HepG2 (cell line): Measurements from ENCODE around the gene RAB15. TPM values are rescaled to one million over a fixed set of nuclear protein-coding genes. Genes with fewer than 3 reads are reported as not detected.
A peak's percentile ranks its signal among the peaks of the same experiment; 100 is the strongest.

ENCODE experiments used
- ARNT2 ChIP-seq: sonication (generic); formaldehyde crosslinking; IDR thresholded peaks from 2 replicates; pipeline ENCODE4 v1.8.0; 2022; ENCODE audit warnings: mild to moderate bottlenecking, low read depth, missing genetic modification reagents, moderate library complexity
- NRL ChIP-seq: sonication (generic); formaldehyde crosslinking; IDR thresholded peaks from 2 replicates; pipeline ENCODE4 v1.5.0; 2020; ENCODE audit warnings: missing genetic modification reagents, mild to moderate bottlenecking, moderate library complexity, borderline replicate concordance
- PAX8 ChIP-seq: sonication (generic); formaldehyde crosslinking; IDR thresholded peaks from 2 replicates; pipeline ENCODE4 v1.8.0; 2022; ENCODE audit warnings: mild to moderate bottlenecking, missing genetic modification reagents, borderline replicate concordance
- PHF20 ChIP-seq: sonication (generic); formaldehyde crosslinking; IDR thresholded peaks from 2 replicates; pipeline ENCODE4 v1.5.0; 2020; ENCODE audit warnings: mild to moderate bottlenecking, missing genetic modification reagents
- SALL2 ChIP-seq: sonication (generic); formaldehyde crosslinking; IDR thresholded peaks from 2 replicates; pipeline ENCODE4 v1.8.1; 2023; ENCODE audit warnings: mild to moderate bottlenecking, missing genetic modification reagents, inconsistent platforms
- SMARCE1 ChIP-seq: fragments of 450-650 bp; IDR thresholded peaks from 2 replicates; pipeline ENCODE4 v1.6.1; 2017; ENCODE audit warnings: borderline replicate concordance
- ZNF331 ChIP-seq: sonication (generic); formaldehyde crosslinking; IDR thresholded peaks from 2 replicates; pipeline ENCODE4 v1.4.0; 2020; ENCODE audit warnings: missing genetic modification reagents
- polyA plus RNA-seq, 8 experiments: library from polyadenylated mRNA; depleted of rRNA in 3 of 8; stranded (reverse) in 7 of 8; unstranded in 1 of 8; fragments of >200 nt; fragmentation: Illumina TruSeq in 4 of 8; extraction: Trizol in 4 of 8; gene quantifications; 2 replicates each; pipeline versions ENCODE4 v1.2.1 to v1.2.3, GENCODE V29; 2011 to 2016; ENCODE audit warnings: low read depth in 4 of 8, missing spikeins in 1 of 8, mixed read lengths in 1 of 8; ENCODE audit not compliant: insufficient read depth in 1 of 8
- total RNA-seq, 5 experiments: library from RNA; depleted of rRNA; stranded (reverse); fragments of >200 nt; fragmentation: Illumina TruSeq; extraction: Trizol; gene quantifications; 2 replicates each; pipeline ENCODE4 v1.2.3, GENCODE V29; 2016; ENCODE audit warnings: low read depth in 1 of 5
- TF ChIP-seq, protein P1 (sequence below): sonication (generic); formaldehyde crosslinking; IDR thresholded peaks from 2 replicates; pipeline ENCODE4 v1.4.0; 2020; ENCODE audit warnings: missing genetic modification reagents
- TF ChIP-seq, protein P2 (sequence below): sonication (generic); formaldehyde crosslinking; IDR thresholded peaks from 2 replicates; pipeline ENCODE4 v1.8.0; 2022; ENCODE audit warnings: mild to moderate bottlenecking, missing genetic modification reagents, moderate library complexity
- TF ChIP-seq, protein P3 (sequence below): sonication (generic); formaldehyde crosslinking; IDR thresholded peaks from 2 replicates; pipeline ENCODE4 v1.4.0; 2020; ENCODE audit warnings: missing genetic modification reagents, mild to moderate bottlenecking, borderline replicate concordance
- TF ChIP-seq, protein P4 (sequence below): sonication (generic); formaldehyde crosslinking; IDR thresholded peaks from 2 replicates; pipeline ENCODE4 v1.5.0; 2020; ENCODE audit warnings: missing genetic modification reagents
- TF ChIP-seq, protein P5 (sequence below): sonication (generic); formaldehyde crosslinking; IDR thresholded peaks from 2 replicates; pipeline ENCODE4 v1.4.0; 2020; ENCODE audit warnings: mild to moderate bottlenecking, missing genetic modification reagents

Gene RAB15
- total and polyA plus RNA-seq, 2 of the 13 experiments (the other 11 are each of a cell fraction or from before 2014, with no cell fraction given), result 7.4 to 18.5 TPM

DNA sequence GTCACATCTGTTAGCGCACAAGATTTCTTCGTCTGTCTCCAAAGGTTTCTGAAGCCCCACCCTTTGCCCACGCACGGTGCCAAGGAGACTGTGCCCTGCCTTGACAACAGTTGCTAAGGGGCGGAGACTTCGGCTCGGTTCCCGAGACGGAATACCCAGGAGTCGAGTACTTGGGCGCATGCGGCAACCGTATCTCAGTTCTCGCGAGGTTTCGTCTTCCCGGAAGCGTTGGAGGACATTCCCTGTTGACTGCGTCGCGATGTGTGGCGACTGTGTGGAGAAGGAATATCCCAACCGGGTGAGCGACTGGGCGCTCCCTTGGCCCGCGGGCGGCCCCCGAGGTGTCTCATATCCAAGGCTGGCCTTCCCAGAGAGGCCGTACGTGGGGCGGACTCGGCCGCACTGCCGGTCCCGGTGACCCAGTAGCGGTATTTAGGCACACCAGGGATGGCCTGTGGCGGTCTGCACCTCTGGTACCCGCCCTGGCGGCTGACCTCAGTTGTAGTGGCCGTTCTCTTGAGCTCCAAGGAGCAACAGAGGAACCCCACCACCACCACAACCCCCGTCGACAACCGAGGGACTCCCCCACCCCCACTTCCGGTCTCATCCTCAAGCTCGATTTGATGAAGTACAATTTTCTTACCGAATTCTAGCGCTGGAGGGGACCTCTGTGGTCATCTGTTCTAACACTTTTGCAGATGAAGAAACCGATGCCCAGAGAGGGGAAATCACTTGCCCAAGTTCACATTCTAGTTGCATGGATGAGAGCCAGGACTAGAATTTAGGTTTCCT is 57.7 kb downstream of the RAB15 start, which contains the start of gene CHURC1 (continued):
- TF ChIP-seq ZNF331 (CRISPR knock-in tag) (peak; percentile 58; the same call in 1 of the 2 replicates), SALL2 (0 out of 2 replicates have a peak, but pooled peaks have one; percentile 45), PHF20 (CRISPR knock-in tag) (peak; percentile 90), SMARCE1 (no peak), ARNT2 (CRISPR knock-in tag) (peak; percentile 75; the same call in 1 of the 2 replicates), NRL (CRISPR knock-in tag) (peak; percentile 82; the same call in 1 of the 2 replicates), PAX8 (CRISPR knock-in tag) (peak; percentile 63; the same call in 1 of the 2 replicates)
- TF ChIP-seq, protein P1, sequence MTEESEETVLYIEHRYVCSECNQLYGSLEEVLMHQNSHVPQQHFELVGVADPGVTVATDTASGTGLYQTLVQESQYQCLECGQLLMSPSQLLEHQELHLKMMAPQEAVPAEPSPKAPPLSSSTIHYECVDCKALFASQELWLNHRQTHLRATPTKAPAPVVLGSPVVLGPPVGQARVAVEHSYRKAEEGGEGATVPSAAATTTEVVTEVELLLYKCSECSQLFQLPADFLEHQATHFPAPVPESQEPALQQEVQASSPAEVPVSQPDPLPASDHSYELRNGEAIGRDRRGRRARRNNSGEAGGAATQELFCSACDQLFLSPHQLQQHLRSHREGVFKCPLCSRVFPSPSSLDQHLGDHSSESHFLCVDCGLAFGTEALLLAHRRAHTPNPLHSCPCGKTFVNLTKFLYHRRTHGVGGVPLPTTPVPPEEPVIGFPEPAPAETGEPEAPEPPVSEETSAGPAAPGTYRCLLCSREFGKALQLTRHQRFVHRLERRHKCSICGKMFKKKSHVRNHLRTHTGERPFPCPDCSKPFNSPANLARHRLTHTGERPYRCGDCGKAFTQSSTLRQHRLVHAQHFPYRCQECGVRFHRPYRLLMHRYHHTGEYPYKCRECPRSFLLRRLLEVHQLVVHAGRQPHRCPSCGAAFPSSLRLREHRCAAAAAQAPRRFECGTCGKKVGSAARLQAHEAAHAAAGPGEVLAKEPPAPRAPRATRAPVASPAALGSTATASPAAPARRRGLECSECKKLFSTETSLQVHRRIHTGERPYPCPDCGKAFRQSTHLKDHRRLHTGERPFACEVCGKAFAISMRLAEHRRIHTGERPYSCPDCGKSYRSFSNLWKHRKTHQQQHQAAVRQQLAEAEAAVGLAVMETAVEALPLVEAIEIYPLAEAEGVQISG (CRISPR knock-in tag), result peak; percentile 78
- TF ChIP-seq, protein P2, sequence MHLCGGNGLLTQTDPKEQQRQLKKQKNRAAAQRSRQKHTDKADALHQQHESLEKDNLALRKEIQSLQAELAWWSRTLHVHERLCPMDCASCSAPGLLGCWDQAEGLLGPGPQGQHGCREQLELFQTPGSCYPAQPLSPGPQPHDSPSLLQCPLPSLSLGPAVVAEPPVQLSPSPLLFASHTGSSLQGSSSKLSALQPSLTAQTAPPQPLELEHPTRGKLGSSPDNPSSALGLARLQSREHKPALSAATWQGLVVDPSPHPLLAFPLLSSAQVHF (CRISPR knock-in tag), result no peak
- TF ChIP-seq, protein P3, sequence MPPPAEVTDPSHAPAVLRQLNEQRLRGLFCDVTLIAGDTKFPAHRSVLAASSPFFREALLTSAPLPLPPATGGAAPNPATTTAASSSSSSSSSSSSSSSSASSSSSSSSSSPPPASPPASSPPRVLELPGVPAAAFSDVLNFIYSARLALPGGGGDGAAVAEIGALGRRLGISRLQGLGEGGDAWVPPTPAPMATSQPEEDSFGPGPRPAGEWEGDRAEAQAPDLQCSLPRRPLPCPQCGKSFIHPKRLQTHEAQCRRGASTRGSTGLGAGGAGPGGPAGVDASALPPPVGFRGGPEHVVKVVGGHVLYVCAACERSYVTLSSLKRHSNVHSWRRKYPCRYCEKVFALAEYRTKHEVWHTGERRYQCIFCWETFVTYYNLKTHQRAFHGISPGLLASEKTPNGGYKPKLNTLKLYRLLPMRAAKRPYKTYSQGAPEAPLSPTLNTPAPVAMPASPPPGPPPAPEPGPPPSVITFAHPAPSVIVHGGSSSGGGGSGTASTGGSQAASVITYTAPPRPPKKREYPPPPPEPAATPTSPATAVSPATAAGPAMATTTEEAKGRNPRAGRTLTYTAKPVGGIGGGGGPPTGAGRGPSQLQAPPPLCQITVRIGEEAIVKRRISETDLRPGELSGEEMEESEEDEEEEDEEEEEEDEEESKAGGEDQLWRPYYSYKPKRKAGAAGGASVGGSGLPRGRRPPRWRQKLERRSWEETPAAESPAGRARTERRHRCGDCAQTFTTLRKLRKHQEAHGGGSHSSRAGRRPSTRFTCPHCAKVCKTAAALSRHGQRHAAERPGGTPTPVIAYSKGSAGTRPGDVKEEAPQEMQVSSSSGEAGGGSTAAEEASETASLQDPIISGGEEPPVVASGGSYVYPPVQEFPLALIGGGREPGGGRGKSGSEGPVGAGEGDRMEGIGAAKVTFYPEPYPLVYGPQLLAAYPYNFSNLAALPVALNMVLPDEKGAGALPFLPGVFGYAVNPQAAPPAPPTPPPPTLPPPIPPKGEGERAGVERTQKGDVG (CRISPR knock-in tag), result peak; percentile 45; the same call in 1 of the 2 replicates
- TF ChIP-seq, protein P4, sequence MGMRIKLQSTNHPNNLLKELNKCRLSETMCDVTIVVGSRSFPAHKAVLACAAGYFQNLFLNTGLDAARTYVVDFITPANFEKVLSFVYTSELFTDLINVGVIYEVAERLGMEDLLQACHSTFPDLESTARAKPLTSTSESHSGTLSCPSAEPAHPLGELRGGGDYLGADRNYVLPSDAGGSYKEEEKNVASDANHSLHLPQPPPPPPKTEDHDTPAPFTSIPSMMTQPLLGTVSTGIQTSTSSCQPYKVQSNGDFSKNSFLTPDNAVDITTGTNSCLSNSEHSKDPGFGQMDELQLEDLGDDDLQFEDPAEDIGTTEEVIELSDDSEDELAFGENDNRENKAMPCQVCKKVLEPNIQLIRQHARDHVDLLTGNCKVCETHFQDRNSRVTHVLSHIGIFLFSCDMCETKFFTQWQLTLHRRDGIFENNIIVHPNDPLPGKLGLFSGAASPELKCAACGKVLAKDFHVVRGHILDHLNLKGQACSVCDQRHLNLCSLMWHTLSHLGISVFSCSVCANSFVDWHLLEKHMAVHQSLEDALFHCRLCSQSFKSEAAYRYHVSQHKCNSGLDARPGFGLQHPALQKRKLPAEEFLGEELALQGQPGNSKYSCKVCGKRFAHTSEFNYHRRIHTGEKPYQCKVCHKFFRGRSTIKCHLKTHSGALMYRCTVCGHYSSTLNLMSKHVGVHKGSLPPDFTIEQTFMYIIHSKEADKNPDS, result no peak
- TF ChIP-seq, protein P5, sequence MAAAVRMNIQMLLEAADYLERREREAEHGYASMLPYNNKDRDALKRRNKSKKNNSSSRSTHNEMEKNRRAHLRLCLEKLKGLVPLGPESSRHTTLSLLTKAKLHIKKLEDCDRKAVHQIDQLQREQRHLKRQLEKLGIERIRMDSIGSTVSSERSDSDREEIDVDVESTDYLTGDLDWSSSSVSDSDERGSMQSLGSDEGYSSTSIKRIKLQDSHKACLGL, result peak; percentile 73; the same call in 1 of the 2 replicates
